Measurements from ENCODE around the gene FGF4.

The FGF4 gene

DNA sequence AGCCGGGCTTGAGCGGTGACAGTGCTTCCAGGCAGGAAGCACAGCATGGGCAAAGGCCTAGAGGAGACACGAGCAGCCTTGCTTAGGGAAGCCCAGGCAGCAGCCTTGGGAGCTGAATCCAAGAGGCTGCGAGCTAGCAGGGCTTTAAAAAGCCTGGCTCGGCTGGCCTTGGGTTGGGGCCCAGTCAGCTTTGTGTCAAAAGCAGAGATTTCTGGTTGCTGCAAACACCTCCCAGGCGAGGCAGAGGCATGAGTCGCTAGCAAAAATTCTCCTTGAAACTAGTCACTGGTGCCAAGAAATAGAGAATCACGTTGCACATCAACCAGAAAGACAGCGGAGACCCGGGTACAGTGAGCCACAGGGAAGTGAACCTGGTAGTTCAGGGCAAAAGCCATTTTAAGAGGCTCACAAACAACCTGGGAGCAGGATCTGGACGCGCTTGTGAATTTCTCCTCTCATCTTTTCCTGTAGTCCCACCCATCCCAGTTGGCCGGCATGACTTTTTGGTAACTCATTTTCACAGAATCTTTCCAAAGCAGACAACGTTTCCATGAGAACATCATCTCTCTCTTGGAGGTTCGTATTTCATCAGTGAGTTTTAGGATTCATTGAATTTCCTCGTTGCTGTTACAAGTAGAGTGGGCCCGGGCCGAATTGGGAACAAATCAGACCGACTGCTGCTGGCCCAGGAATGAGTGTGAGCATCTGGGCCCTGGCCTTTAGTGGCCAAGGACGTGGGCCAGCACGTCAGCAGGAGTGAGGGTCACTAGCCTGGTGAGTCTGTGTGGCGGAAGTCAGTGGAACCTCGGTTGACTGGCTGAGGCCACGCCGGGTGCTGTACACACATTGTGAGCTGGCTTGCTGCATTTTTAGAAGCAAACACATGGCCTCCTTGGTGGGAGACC lies 16.4 kb upstream of the FGF4 start:
- no peak overlapping the region for H3K4me3 ChIP-seq (ENCODE audit: low read depth, low read length)
- DNase-seq (ENCODE audit: low read depth) = no peak
- no peak for TF ChIP-seq CTCF (IDR thresholded peaks at IDR 0.05; ENCODE audit: low read depth, low read length, missing control alignments)

DNA sequence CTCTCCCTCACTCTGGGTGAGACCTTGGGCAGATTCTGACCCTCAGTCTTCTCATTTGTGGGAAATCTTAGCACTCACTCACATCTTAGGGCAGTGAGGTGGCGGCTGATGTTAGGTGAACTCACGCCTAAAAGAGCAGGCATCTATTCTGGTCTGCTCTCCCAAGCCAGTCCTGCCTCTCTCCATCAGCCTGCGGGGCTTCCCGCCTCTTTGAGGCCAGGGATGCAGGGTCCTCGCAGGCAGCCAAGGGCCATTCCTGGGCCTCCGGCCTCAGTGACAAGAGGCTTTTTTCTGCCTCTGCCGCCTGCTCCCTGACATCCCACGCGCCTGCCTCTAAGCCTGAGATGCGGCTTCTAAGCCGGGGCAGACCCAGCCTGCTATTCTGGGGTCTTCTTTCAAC lies 13.8 kb upstream of the FGF4 start:
- no peak for DNase-seq (ENCODE audit: low read depth)
- no peak for TF ChIP-seq CTCF (IDR thresholded peaks at IDR 0.05; ENCODE audit: low read depth, low read length, missing control alignments)

GRCh38 chr11:69787906-69788305 lies 12.8 kb upstream of the FGF4 start:
- TF ChIP-seq CTCF (IDR thresholded peaks at IDR 0.05; ENCODE audit: low read depth, low read length, missing control alignments) = no peak

More for the DNA sequence above, 13.8 kb upstream of the FGF4 start:
- H3K4me3 ChIP-seq (ENCODE audit: low read depth, low read length) = no peak overlapping the region

DNA sequence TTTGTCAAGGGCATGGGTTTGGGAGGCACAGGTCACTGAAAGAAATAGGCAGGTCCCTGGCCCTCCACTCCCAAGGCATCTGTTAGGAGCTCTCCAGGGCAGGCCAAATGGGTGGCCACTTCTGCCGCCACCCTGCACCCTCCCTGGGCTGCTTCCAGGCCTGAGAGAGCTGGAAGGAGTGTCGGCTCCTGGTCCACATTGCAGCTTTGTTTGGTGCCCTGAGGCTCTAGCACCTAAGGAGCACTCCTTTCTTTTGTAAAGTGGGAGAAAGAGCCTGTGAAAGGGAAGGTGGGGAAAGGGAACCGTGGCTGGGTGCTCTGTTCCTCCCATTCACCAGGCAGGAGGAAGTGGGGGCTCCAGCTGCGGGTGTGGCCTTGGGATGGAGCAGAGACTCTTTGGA lies 12.3 kb upstream of the FGF4 start:
- DNase-seq (ENCODE audit: low read depth) = no peak
- no peak for TF ChIP-seq CTCF (IDR thresholded peaks at IDR 0.05; ENCODE audit: low read depth, low read length, missing control alignments)
- H3K4me3 ChIP-seq (ENCODE audit: low read depth, low read length) = no peak overlapping the region

More at GRCh38 chr11:69787906-69788305, 12.8 kb upstream of the FGF4 start:
- no peak overlapping the region for H3K4me3 ChIP-seq (ENCODE audit: low read depth, low read length)
- no peak for DNase-seq (ENCODE audit: low read depth)

DNA sequence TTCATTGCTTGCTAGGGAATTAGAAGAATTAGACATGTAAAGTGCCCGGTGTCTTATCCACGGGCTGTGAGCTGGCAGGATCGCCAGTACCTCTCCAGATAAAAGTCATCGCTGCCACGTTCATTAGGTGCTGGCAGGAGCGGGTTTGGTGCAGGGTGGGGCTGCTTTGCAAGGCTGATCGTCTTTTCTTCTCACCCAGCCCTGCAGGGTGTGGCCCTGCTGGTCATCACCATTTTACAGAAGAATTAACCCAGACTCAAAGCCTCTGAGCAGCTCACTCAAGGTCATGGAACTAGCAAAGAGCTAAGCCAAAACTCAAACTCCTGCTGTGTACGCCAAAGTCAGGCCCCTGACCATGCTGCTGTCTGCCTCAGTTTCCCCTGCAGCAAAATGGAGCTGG lies 6.1 kb upstream of the FGF4 start:
- no peak for TF ChIP-seq CTCF (IDR thresholded peaks at IDR 0.05; ENCODE audit: low read depth, low read length, missing control alignments)
- DNase-seq (ENCODE audit: low read depth) = no peak
- no peak overlapping the region for H3K4me3 ChIP-seq (ENCODE audit: low read depth, low read length)

- no peak overlapping the region for H3K4me3 ChIP-seq (ENCODE audit: low read depth, low read length)
- no peak for DNase-seq (ENCODE audit: low read depth)
- no peak for TF ChIP-seq CTCF (IDR thresholded peaks at IDR 0.05; ENCODE audit: low read depth, low read length, missing control alignments)
Measured at GRCh38 chr11:69778373-69778772, 3.2 kb upstream of the FGF4 start.

Data from GM12864 (cell line).